Pons (tissue), 1 donor: ENCODE measurements around the gene NOX3.
A peak's percentile ranks its signal among the peaks of the same experiment; 100 is the strongest.
"Not testable (repeated sequence)": the region's sequence is repeated elsewhere in the genome, so short reads cannot be mapped to it uniquely, and the experiment has no call there.

ENCODE experiments used
- DNase-seq: peaks from one replicate; pipeline ENCODE4 v3.0.0-alpha.2; 2016; ENCODE audit warnings: low spot score

Gene NOX3, protein sequence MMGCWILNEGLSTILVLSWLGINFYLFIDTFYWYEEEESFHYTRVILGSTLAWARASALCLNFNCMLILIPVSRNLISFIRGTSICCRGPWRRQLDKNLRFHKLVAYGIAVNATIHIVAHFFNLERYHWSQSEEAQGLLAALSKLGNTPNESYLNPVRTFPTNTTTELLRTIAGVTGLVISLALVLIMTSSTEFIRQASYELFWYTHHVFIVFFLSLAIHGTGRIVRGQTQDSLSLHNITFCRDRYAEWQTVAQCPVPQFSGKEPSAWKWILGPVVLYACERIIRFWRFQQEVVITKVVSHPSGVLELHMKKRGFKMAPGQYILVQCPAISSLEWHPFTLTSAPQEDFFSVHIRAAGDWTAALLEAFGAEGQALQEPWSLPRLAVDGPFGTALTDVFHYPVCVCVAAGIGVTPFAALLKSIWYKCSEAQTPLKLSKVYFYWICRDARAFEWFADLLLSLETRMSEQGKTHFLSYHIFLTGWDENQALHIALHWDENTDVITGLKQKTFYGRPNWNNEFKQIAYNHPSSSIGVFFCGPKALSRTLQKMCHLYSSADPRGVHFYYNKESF

GRCh38 chr6:155455766-155456165, at the start of gene NOX3:
Gene NOX3, minus strand, starts transcription at chr6:155455839. Its CDS starts 39 bp downstream, at chr6:155455800.
- DNase-seq, result no peak

DNA sequence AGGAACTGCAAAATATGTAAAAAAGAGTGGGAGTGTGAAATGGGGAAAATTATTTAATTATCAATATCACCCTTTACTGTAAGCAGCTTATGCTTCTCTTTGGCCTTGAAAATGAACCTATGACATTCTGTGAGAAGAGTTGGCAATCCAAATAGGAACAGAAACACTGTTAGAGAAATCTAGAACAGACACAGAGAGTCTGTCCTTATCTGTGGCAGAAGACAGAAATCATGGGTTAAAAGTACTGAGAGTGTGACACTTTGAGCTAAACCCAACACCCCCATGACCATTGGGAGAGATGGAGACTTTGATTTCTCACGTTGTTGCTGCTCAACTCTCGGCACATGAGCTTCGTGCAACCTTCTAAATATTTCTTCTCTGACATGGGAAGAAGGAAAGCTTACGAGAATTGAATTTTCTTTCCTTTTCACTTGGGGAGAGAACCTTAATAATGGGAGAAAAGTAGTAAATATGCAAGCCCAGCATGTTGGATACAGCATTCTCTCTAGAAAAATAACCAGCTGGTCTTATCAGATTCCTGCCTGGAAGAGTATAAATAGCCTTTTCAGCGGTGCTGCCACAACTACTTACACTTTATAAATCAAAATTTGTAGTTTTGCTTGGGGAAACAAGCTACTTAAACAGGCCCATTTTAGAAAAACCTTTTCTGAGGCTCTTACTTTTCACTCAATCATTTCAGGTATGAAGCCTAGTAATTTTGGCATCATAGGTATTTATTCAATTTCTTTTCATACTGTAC, 49.4 kb upstream of the NOX3 start:
- DNase-seq, result no peak

- no peak for DNase-seq
These were observed 46.8 kb upstream of the NOX3 start for GRCh38 chr6:155502393-155502792.

- DNase-seq, result no peak
These were observed 43.9 kb upstream of the NOX3 start for GRCh38 chr6:155499574-155499973.

DNA sequence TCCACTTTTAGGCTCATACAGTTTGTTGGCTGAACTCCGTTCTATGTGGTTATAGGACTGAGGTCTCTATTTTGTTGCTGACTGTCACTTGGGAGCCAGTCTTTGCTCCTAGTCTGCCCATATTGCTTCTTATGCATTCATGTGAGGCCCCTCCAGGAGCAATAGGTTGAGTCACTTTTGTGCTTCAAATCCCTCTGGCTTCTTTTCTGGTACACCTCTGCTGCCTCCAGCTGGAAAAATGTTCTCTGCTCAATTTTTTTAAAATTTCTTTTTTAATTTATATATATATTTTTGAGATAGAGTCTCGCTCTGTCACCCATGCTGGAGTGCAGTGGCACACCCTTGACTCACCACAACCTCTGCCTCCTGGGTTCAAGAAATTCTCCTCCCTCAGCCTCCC, 42.7 kb upstream of the NOX3 start:
- DNase-seq, result no peak

- no peak for DNase-seq
These were observed 41.6 kb upstream of the NOX3 start for GRCh38 chr6:155497273-155497672.

DNA sequence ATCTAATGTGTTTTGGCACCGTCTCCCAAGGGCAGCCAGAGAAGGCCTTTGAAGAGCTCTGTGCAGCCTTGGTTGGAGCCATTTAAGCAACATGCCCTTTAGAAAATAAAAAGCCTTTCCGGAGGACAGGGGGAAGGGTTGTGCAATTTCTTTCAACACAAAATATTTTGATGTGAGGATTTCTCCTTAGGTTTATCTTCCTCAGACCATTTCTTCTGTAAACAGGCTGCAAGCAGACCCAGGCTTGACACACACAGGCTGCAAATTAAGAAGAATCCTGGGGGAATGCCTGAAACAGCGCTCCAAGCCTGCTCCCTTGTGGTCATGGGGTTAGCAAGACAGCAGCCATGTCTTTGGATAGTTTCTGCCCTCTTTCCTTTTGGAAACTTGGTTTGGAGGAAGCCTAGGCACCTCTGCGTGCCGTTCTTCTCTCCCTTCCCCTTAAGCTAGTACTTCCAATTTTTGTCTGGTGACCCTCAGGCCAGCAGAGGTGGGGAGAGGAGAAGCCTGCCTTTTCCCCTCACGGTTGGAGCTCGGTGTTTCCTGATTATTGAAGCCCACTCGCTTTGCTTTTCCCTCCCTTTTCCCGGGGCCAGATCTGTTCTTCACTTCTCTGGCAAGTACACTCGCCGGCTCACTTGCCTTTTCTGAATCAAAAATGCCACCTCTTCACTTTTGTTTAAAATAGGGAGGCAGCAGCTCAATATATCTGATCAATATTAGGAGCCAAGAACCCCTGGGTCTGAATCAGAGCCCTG, 39.6 kb upstream of the NOX3 start:
- DNase-seq, result peak; percentile 38

DNA sequence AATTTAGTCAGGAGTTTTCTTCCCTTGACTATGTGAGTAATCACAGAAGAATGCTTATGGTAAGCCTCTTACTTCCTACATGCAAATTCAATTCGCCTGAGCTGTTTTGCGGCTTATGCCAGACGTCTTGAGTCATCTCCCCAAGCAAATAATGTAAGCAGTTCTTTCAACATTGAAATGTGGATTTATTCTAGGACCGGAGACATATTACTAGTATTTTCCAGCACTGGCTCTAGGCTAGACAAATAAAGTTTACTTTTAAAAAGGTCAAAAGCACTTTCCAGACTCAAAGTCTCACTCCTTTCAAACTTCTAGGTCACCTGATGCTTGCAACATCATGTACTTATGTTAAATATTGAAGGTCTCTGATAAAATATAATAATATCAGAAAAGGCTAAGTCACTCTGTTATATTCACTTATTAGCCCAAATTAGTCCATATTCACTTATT, 38.1 kb upstream of the NOX3 start:
- no peak for DNase-seq

DNA sequence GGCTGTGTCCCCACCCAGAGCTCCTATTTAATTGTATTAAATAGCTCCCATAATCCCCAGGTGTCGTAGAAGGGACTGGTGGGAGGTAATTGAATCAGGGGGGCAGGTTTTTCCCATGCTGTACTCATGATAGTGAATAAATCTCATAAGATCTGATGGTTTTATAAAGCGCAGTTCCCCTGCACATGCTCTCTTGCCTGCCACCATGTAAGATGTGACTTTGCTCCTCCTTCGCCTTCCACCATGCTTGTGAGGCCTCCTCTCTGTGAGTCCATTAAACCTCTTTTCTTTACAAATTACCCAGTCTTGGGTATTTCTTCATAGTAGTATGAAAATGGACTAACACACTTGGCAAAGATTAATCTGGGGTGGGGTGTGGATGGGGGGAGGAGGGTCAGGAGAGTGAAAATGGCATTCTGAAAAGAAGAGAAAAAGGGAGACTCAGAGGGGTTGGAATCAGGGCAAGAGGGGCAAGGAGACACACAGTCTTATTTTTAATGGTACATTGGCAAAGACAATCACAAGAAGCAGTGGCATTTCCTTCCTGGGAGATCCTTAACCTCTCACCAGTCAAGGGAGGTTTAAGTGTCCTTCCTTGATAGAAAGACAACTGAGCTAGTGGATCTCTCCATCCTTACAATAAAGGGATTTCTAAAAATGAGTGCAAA, 37.5 kb upstream of the NOX3 start:
- DNase-seq, result no peak

DNA sequence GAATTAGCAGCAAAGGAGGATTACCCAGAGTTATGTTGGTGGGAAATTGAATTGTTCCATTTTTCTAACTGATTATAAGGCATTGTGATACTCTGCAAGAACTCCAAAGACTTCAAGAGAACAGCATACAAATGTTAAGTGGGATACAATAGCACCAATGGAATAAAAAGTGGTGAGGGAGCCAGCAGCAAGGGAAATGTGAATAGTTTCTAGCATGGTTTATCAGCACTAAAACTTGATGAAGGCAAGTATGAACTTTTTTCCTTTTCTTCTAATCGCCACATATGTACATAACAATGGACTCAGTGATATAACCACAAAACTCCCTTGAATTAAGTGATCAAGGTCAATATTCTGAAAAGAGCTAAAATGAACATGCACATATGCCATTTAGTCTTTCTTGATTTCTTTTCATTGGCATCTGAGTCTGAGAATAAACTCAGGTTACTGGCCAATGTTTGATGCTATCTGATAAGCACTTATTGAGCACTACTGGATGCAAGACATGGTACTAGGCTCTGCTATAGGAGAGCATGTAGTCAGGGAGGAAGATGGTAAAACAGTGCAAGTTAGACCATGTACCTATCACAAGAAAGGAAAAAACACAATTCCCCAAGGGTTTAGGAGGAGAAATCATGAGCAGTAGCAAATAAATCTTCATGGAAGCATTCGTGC, 36.6 kb upstream of the NOX3 start:
- DNase-seq, result no peak

GRCh38 chr6:155491421-155491820, 35.8 kb upstream of the NOX3 start:
- no peak for DNase-seq

DNA sequence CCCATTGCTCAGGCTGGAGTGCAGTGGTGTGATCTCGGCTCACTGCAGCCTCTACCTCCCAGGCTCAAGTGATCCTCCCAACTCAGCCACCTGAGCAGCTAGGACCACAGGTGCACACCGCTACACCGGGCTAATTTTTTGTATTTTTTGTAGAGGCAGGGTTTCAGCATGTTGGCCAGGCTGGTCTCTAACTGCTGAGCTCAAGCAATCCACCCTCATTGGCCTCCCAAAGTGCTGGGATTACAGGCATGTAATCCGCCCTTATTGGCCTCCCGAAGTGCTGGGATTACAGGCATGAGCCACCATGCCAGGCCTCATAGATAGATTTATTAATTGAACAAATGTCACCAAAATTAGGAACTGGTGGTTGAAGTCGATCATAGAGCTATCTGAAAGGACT, 32.6 kb upstream of the NOX3 start:
- DNase-seq, result not testable (repeated sequence)

DNA sequence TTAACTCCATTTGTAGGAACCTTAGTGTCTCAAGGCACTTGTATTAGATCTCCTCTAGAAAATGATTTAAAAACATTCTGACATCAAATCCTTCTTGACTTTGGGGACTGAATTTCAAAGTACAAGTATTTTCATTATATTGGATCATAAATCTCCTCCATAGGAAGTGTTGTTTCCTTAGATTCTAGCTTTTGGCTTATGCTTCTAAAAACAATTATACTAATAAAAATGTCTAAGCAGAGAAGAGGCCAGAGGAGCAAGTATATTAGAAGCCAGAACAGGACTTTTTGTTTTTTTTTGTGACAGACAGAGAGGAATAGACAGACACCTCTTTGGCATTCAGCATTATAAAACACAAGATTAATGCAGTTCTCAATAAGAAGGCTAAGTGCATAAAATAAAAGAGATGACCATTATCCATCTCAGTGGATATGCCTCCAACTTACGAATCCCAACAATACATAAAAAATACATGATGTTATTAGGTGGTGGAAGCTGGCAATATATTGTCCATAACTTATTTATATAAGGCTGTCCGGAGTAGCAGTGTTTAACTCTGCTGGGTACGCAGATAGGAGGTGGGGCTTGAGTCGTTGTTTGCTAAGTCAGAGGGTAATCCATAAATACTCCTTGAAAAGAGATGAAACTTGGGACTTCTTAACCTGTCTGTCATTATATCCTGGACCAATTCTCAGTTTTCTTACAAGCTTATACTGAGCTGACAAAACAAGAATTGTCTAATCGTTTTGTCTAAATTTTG, 31.9 kb upstream of the NOX3 start:
- DNase-seq, result no peak

DNA sequence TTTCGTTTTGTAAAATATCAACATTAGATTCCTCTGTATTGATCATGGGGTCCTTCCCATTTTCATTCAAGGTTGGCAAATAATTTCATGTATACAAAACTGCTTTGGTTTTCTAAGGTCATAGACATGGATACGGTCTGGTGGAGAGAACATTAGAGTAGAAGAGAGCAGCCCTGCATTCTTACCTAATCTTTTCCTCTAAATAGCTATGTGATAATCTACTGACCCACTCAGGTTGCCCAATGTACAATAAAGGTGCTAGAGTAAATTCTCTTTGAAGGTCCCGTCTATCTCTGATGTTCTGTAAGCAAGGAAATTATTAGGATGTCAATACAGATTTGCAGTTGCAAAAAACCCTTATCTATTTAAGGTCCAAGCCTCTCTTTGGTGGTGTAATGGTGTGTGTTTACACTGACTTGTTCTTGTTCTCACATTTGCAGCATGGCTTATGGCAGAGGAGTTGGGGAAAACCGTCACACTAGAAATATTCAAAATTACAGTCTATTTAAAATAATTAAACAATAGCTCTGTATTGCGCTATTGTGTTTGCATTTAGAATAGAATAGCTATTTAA, 31.2 kb upstream of the NOX3 start:
- DNase-seq, result no peak

GRCh38 chr6:155485756-155486155, 30.1 kb upstream of the NOX3 start:
- DNase-seq, result no peak

GRCh38 chr6:155483858-155484257, 28.2 kb upstream of the NOX3 start:
- no peak for DNase-seq

- no peak for DNase-seq
These were observed 25.6 kb upstream of the NOX3 start for GRCh38 chr6:155481215-155481614.

DNA sequence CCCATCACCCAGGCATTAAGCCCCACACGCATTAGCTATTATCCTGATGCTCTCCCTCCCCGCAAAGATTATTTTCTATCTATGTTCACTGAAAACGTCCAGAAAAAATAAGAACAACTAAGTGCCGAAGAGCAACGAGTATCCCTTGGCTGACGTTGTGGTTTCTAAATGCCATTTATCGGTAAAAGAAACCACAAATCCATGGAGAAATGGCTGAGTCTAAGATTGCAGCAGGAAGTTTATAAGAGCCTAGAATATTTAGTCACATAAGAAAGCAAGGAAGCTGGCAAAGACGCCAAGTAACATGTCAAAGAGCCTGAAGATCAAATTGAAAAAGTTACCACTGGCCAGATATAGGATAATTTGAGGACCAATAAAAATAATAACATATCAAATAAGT, 18.1 kb upstream of the NOX3 start:
- no peak for DNase-seq

GRCh38 chr6:155472886-155473285, 17.2 kb upstream of the NOX3 start:
- no peak for DNase-seq
